Mesenchymal stem cell (in vitro differentiated cells and primary cell): ENCODE measurements around the gene URI1.

Source experiments
- DNase-seq: peaks from one replicate; pipeline ENCODE4 v3.0.0-alpha.2; 2013
- H2AFZ ChIP-seq: one replicate; pipeline ENCODE4 v1.6.1; 2013; ENCODE audit warnings: low read depth, mild to moderate bottlenecking, control low read depth, inconsistent platforms, low read length, moderate library complexity
- H2AK5ac ChIP-seq: 2 replicates; pipeline ENCODE4 v1.6.1; 2013; ENCODE audit warnings: low read length, moderate library complexity, mild to moderate bottlenecking, inconsistent platforms; ENCODE audit not compliant: severe bottlenecking
- H2BK120ac ChIP-seq: one replicate; pipeline ENCODE4 v1.6.1; 2013; ENCODE audit warnings: low read depth, mild to moderate bottlenecking, inconsistent platforms, low read length, moderate library complexity
- H2BK12ac ChIP-seq, 2 experiments: one replicate each; pipeline ENCODE4 v1.6.1; 2013; ENCODE audit warnings: inconsistent platforms in 2 of 2, low read length in 2 of 2, mild to moderate bottlenecking in 2 of 2, moderate library complexity in 2 of 2, control low read depth in 1 of 2
- H2BK15ac ChIP-seq: one replicate; pipeline ENCODE4 v1.6.1; 2013; ENCODE audit warnings: mild to moderate bottlenecking, low read depth, inconsistent platforms; ENCODE audit not compliant: poor library complexity, severe bottlenecking
- H2BK5ac ChIP-seq: 2 replicates; pipeline ENCODE4 v1.6.1; 2013; ENCODE audit warnings: low read depth, mild to moderate bottlenecking, low read length, control low read depth, inconsistent platforms; ENCODE audit not compliant: poor library complexity, severe bottlenecking
- H3K14ac ChIP-seq, 2 experiments: one replicate each; pipeline ENCODE4 v1.6.1; 2013; ENCODE audit warnings: inconsistent platforms in 2 of 2, low read length in 2 of 2, control low read depth in 1 of 2, mild to moderate bottlenecking in 1 of 2, moderate library complexity in 1 of 2
- H3K18ac ChIP-seq, 2 experiments: one replicate each; pipeline ENCODE4 v1.6.1; 2013; ENCODE audit warnings: inconsistent platforms in 2 of 2, low read length in 2 of 2, control low read depth in 1 of 2, low read depth in 1 of 2, mild to moderate bottlenecking in 1 of 2
- H3K23ac ChIP-seq, 2 experiments: one replicate each; pipeline ENCODE4 v1.6.1; 2013; ENCODE audit warnings: inconsistent platforms in 2 of 2, low read length in 2 of 2, mild to moderate bottlenecking in 2 of 2, moderate library complexity in 2 of 2, control low read depth in 1 of 2
- H3K27ac ChIP-seq: 2 replicates; pipeline ENCODE4 v1.5.1; 2013; ENCODE audit warnings: mild to moderate bottlenecking, moderate library complexity, low read length, control low read depth, inconsistent platforms; ENCODE audit not compliant: poor library complexity, severe bottlenecking
- H3K27me3 ChIP-seq, 2 experiments: 2 replicates each; pipeline versions ENCODE4 v1.6.1 to v1.7.0; 2013; ENCODE audit warnings: low read length in 2 of 2, mild to moderate bottlenecking in 2 of 2, moderate library complexity in 2 of 2, control low read depth in 1 of 2, inconsistent platforms in 1 of 2; ENCODE audit not compliant: control insufficient read depth in 1 of 2, insufficient read depth in 1 of 2
- H3K36me3 ChIP-seq, 2 experiments: 2 replicates each; pipeline versions ENCODE4 v1.6.1 to v1.7.0; 2013; ENCODE audit warnings: low read length in 2 of 2, control low read depth in 1 of 2, inconsistent platforms in 1 of 2, low read depth in 1 of 2, mild to moderate bottlenecking in 1 of 2; ENCODE audit not compliant: insufficient read depth in 2 of 2, control insufficient read depth in 1 of 2
- H3K4ac ChIP-seq, 2 experiments: one replicate each; pipeline ENCODE4 v1.6.1; 2013; ENCODE audit warnings: inconsistent platforms in 2 of 2, low read length in 2 of 2, mild to moderate bottlenecking in 2 of 2, moderate library complexity in 2 of 2, control low read depth in 1 of 2, low read depth in 1 of 2
- H3K4me1 ChIP-seq: 2 replicates; pipeline ENCODE4 v1.6.1; 2013; ENCODE audit warnings: low read depth, low read length, control low read depth; ENCODE audit not compliant: control insufficient read depth, insufficient read depth
- H3K4me2 ChIP-seq: 2 replicates; pipeline ENCODE4 v1.6.1; 2013; ENCODE audit warnings: low read length, mild to moderate bottlenecking, inconsistent platforms; ENCODE audit not compliant: poor library complexity, severe bottlenecking
- H3K4me3 ChIP-seq, 2 experiments: 2 replicates each; pipeline versions ENCODE4 v1.5.1 to v1.7.0; 2013; ENCODE audit warnings: low read length in 2 of 2, mild to moderate bottlenecking in 2 of 2, control low read depth in 1 of 2, low read depth in 1 of 2; ENCODE audit not compliant: insufficient read depth in 1 of 2
- H3K79me1 ChIP-seq: replicated peaks from 2 replicates; pipeline ENCODE4 v1.6.1; 2013; ENCODE audit warnings: mild to moderate bottlenecking, control low read depth, low read length, inconsistent platforms; ENCODE audit not compliant: poor library complexity, severe bottlenecking
- H3K9ac ChIP-seq: 2 replicates; pipeline ENCODE4 v1.7.0; 2013; ENCODE audit warnings: mild to moderate bottlenecking, low read length, moderate library complexity
- H3K9me3 ChIP-seq: 2 replicates; pipeline ENCODE4 v1.7.0; 2013; ENCODE audit warnings: mild to moderate bottlenecking, low read length; ENCODE audit not compliant: control insufficient read depth
- H4K8ac ChIP-seq: one replicate; pipeline ENCODE4 v1.6.1; 2013; ENCODE audit warnings: inconsistent platforms, mild to moderate bottlenecking, low read length, moderate library complexity
- H4K91ac ChIP-seq: one replicate; pipeline ENCODE4 v1.6.1; 2013; ENCODE audit warnings: mild to moderate bottlenecking, low read length, inconsistent platforms
- WGBS: methylation state at CpG from one replicate; pipeline ENCODE4 v1.1.7; 2013; ENCODE audit warnings: mixed read lengths; 5-methylcytosine and 5-hydroxymethylcytosine counted together

Gene URI1

DNA sequence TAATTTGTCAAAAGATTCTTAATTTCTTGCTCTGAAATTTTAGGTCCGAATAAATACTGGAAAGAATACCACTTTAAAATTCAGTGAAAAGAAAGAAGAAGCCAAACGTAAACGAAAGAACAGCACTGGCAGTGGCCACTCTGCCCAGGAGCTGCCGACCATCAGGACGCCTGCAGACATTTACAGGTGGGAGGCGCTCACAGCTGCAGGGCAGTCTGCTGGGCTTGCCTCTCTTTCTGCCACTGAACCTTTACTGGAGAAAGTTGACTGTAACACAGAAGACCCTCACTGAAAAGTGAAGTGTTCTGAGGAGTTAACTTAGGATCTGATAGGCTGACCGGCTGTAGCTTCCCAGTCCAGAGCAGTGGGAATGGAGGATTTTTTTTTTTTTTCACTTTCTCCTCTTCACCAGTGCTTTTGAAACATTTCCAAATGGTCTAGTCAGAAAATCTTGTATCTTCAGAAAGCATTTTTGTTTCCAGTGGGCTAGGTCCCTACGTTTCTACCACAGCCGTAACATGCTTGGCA is 69.1 kb downstream of the URI1 start:
- Histone ChIP-seq H4K91ac (no peak overlapping the region), H2AFZ (no peak overlapping the region), H3K18ac (no peak overlapping the region), H3K9ac (peak overlapping the region; percentile 54), H3K9me3 (no peaks in the 10 kb centered on the region), H2BK12ac (no peak overlapping the region), H3K4me2 (no peak overlapping the region), H3K4ac (no peak overlapping the region), H2BK5ac (no peak overlapping the region), H3K27ac (no peak overlapping the region), H2AK5ac (no peak overlapping the region), H3K4me1 (peaks cover 1% of the 10 kb centered on the region), H3K27me3 (no peaks in the 10 kb centered on the region), H3K79me1 (peaks cover 12% of the 10 kb centered on the region), H4K8ac (no peak overlapping the region), H2BK120ac (no peak overlapping the region), H3K14ac (peak overlapping the region in 1 of 2 experiments; percentile 55), H2BK15ac (no peak overlapping the region), H3K4me3 (peak overlapping the region in 1 of 2 experiments; percentile 56), H3K23ac (no peak overlapping the region), H3K36me3 (peaks cover 3 to 61% of the 10 kb centered on the region in 2 experiments)
- no peak for DNase-seq
- 87% methylated on average over 8 of the region's 9 CpGs for WGBS

- no peak overlapping the region for H3K18ac ChIP-seq
- no peak overlapping the region for H3K27ac ChIP-seq
- H4K8ac ChIP-seq = no peak overlapping the region
- no peaks in the 10 kb centered on the region for H3K9me3 ChIP-seq
- H3K79me1 ChIP-seq = peaks cover 9% of the 10 kb centered on the region
- H3K23ac ChIP-seq = no peak overlapping the region
- no peak overlapping the region for H3K4me3 ChIP-seq
- no peak overlapping the region for H2BK5ac ChIP-seq
- peaks cover 1% of the 10 kb centered on the region for H3K4me1 ChIP-seq
- H2BK12ac ChIP-seq = no peak overlapping the region
- no peaks in the 10 kb centered on the region for H3K27me3 ChIP-seq
- H3K36me3 ChIP-seq = peaks cover 10 to 58% of the 10 kb centered on the region in 2 experiments
- no peak overlapping the region for H4K91ac ChIP-seq
- DNase-seq = no peak
- H2AFZ ChIP-seq = no peak overlapping the region
- H3K4ac ChIP-seq = no peak overlapping the region
- WGBS = 90% methylated on average over 2 of the region's 3 CpGs
- no peak overlapping the region for H2BK120ac ChIP-seq
- no peak overlapping the region for H3K4me2 ChIP-seq
- H3K14ac ChIP-seq = no peak overlapping the region
- H2BK15ac ChIP-seq = no peak overlapping the region
- no peak overlapping the region for H3K9ac ChIP-seq
- H2AK5ac ChIP-seq = no peak overlapping the region
Measured at GRCh38 chr19:30014770-30015169, 72.7 kb downstream of the URI1 start.

DNA sequence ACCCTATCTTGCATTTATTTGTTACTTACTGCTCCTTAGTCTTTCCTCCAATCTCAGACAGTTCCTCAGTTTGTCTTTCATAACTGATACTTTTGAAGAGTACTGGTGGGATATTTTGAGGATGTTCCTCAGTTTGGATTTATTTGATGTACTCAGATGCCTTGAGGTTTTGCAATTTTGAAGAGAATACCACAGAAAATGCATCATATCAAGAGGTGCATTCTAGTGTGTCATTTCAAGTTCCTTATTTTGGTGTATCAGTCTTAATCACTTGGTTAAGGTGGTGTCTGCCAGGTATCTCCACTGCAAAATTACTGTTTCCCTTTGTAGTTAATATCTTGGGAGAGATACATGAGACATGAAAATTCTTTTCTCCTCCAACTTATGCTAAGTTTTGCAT is 75.1 kb downstream of the URI1 start:
- H2BK15ac ChIP-seq = no peak overlapping the region
- H3K4me2 ChIP-seq = no peak overlapping the region
- no peak overlapping the region for H2BK120ac ChIP-seq
- no peak overlapping the region for H3K4ac ChIP-seq
- H3K23ac ChIP-seq = no peak overlapping the region
- H4K91ac ChIP-seq = no peak overlapping the region
- H3K27me3 ChIP-seq = no peaks in the 10 kb centered on the region
- no peak overlapping the region for H3K9ac ChIP-seq
- no peak overlapping the region for H4K8ac ChIP-seq
- H3K14ac ChIP-seq = no peak overlapping the region
- H3K4me3 ChIP-seq = no peak overlapping the region
- no peak for DNase-seq
- H2AK5ac ChIP-seq = no peak overlapping the region
- no peak overlapping the region for H2BK12ac ChIP-seq
- no peak overlapping the region for H3K18ac ChIP-seq
- H3K36me3 ChIP-seq = peaks cover 7 to 55% of the 10 kb centered on the region in 2 experiments
- H3K79me1 ChIP-seq = peaks cover 8% of the 10 kb centered on the region
- H3K9me3 ChIP-seq = peaks cover 3% of the 10 kb centered on the region
- no peak overlapping the region for H2BK5ac ChIP-seq
- H2AFZ ChIP-seq = no peak overlapping the region
- no peaks in the 10 kb centered on the region for H3K4me1 ChIP-seq
- no peak overlapping the region for H3K27ac ChIP-seq

DNA sequence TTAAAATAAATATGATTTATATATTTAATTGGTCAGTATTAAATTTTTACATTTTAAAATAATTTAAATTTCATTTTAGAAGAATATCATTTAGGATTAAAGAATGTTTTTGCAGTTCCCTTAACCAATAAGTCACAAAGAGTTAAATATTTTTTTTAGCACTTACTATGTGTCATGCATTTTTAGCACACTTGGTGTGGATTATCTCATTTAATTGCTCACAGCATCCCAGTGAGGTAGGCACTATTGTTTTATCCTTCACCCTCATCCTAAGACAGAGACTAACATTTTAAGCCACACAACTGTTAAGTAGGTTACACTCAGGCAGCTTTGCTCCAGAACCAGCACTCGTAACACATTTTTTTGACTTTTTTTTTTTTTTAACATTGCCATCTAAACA is 78.2 kb downstream of the URI1 start:
- H2BK120ac ChIP-seq = no peak overlapping the region
- WGBS = no CpG with 5 or more reads among the region's 1 CpG
- H2BK5ac ChIP-seq = no peak overlapping the region
- H2BK15ac ChIP-seq = no peak overlapping the region
- no peaks in the 10 kb centered on the region for H3K4me1 ChIP-seq
- no peak overlapping the region for H3K18ac ChIP-seq
- H2AK5ac ChIP-seq = no peak overlapping the region
- no peak overlapping the region for H3K4ac ChIP-seq
- H3K4me2 ChIP-seq = no peak overlapping the region
- H4K91ac ChIP-seq = no peak overlapping the region
- no peak overlapping the region for H2BK12ac ChIP-seq
- H3K27me3 ChIP-seq = no peaks in the 10 kb centered on the region
- peaks cover 7% of the 10 kb centered on the region for H3K79me1 ChIP-seq
- peaks cover 3% of the 10 kb centered on the region for H3K9me3 ChIP-seq
- no peak overlapping the region for H3K27ac ChIP-seq
- H3K4me3 ChIP-seq = no peak overlapping the region
- H3K14ac ChIP-seq = no peak overlapping the region
- no peak for DNase-seq
- no peak overlapping the region for H4K8ac ChIP-seq
- H2AFZ ChIP-seq = no peak overlapping the region
- peaks cover 7 to 30% of the 10 kb centered on the region in 2 experiments for H3K36me3 ChIP-seq
- H3K23ac ChIP-seq = no peak overlapping the region
- no peak overlapping the region for H3K9ac ChIP-seq
